Gastrocnemius medialis (tissue), 4 donors: ENCODE results near the gene DOCK6. TPM values are rescaled to one million over a fixed set of nuclear protein-coding genes. Genes with fewer than 3 reads are reported as not detected.

Experiments used
- ATAC-seq, 2 donors: fragments of 150-250 bp; one replicate each; pipeline ENCODE4 v1.9.1; 2016
- DNase-seq, 2 donors: peaks; one replicate each; pipeline ENCODE4 v3.0.0-alpha.2; 2019
- H3K27ac ChIP-seq, 4 donors: fragments of 200-600 bp; sonication (generic); 1 replicate in 1 of 4; 2 replicates in 3 of 4; pipeline ENCODE4 v1.5.1; 2016 to 2018; ENCODE audit warnings: mild to moderate bottlenecking in 2 of 4, moderate library complexity in 1 of 4
- H3K27me3 ChIP-seq, 3 donors: fragments of 200-600 bp; sonication (generic) in 2 of 3; 1 replicate in 1 of 3; 2 replicates in 2 of 3; pipeline versions ENCODE4 v1.5.1 to v1.6.0; 2016 to 2019; ENCODE audit warnings: mild to moderate bottlenecking in 1 of 3, moderate library complexity in 1 of 3
- H3K36me3 ChIP-seq, 2 donors: fragments of 200-600 bp; sonication (generic) in 1 of 2; one replicate each; pipeline ENCODE4 v1.5.1; 2017 to 2018
- H3K4me1 ChIP-seq, 2 donors: fragments of 200-600 bp; sonication (generic) in 1 of 2; one replicate each; pipeline ENCODE4 v1.5.1; 2016 to 2017; ENCODE audit warnings: mild to moderate bottlenecking in 2 of 2
- H3K4me3 ChIP-seq, 4 donors: fragments of 200-600 bp; sonication (generic) in 3 of 4; 1 replicate in 1 of 4; 2 replicates in 3 of 4; pipeline ENCODE4 v1.5.1; 2016 to 2019; ENCODE audit warnings: mild to moderate bottlenecking in 2 of 4
- H3K9me3 ChIP-seq, 3 donors: fragments of 200-600 bp; sonication (generic) in 2 of 3; 1 replicate in 1 of 3; 2 replicates in 2 of 3; pipeline ENCODE4 v1.5.1; 2016 to 2019
- CTCF ChIP-seq, 5 experiments: fragments of 450-650 bp in 3 of 5; fragments of 200-600 bp in 2 of 5; sonication (generic) in 2 of 5; IDR thresholded peaks in 4 of 5; conservative IDR thresholded peaks in 1 of 5; 1 replicate in 4 of 5; 2 replicates in 1 of 5; pipeline ENCODE4 v1.5.1; 2016 to 2019; ENCODE audit warnings: antibody characterized with exemption in 5 of 5, mild to moderate bottlenecking in 3 of 5, moderate library complexity in 3 of 5
- POLR2A ChIP-seq, 2 donors: fragments of 450-650 bp; IDR thresholded peaks; one replicate each; pipeline ENCODE4 v1.6.1; 2017; ENCODE audit warnings: antibody characterized with exemption in 2 of 2, mild to moderate bottlenecking in 2 of 2, moderate library complexity in 2 of 2
- in situ Hi-C, 4 donors: fragments of 200-750 bp; cut with MboI; loops; one replicate each; pipeline versions ENCODE4 v1.15.0 to v1.8.0; 2017; ENCODE audit warnings: low sequenced_read_pairs in 4 of 4
- intact Hi-C: fragments of 100-400 bp; cut with DNase I; formaldehyde crosslinking; loops from one replicate; pipeline ENCODE4 v1.15.1; 2023; ENCODE audit warnings: low total_unique reads
- total RNA-seq, 4 donors: library from RNA; depleted of rRNA; stranded (reverse); fragments of >200 nt; gene quantifications; one replicate each; pipeline versions ENCODE4 v1.1.0 to v1.2.3, GENCODE V29; 2016

Gene DOCK6
- total RNA-seq, 4 donors from 2014 or later: 4.7 to 9.6 (median 5.8) TPM

- Histone ChIP-seq H3K27ac (peak overlapping the region; percentile 72 to 84 (median 79)), H3K4me1 (peaks cover 3 to 15% of the 10 kb centered on the region in 2 donors), H3K36me3 (no peaks in the 10 kb centered on the region), H3K27me3 (no peaks in the 10 kb centered on the region), H3K9me3 (no peaks in the 10 kb centered on the region), H3K4me3 (no peak overlapping the region)
- peak; percentile 74 to 92 for DNase-seq
- TF ChIP-seq CTCF (IDR thresholded peaks at IDR 0.05 in 4 of 5, conservative IDR thresholded peaks at IDR 0.05 in 1 of 5) (no peak), POLR2A (IDR thresholded peaks at IDR 0.05) (no peak)
- intact Hi-C loops (no loop called here), in situ Hi-C loops (no loop called here)
- ATAC-seq: peak; percentile 75 to 79
Measured at GRCh38 chr19:11152318-11153062, 109.8 kb downstream of the DOCK6 start.

- DNase-seq (peak in 1 of 2 donors; percentile 31), ATAC-seq (no peak)
- Histone ChIP-seq H3K9me3 (no peaks in the 10 kb centered on the region), H3K27ac (peak overlapping the region in 3 of 4 donors; percentile 52 to 84 (median 81)), H3K4me3 (no peak overlapping the region), H3K27me3 (no peaks in the 10 kb centered on the region), H3K36me3 (no peaks in the 10 kb centered on the region), H3K4me1 (peaks cover 3 to 12% of the 10 kb centered on the region in 2 donors)
- TF ChIP-seq CTCF (IDR thresholded peaks at IDR 0.05 in 4 of 5, conservative IDR thresholded peaks at IDR 0.05 in 1 of 5) (no peak), POLR2A (IDR thresholded peaks at IDR 0.05) (no peak)
- in situ Hi-C loops: no loop called here
- intact Hi-C loops: no loop called here
Measured at GRCh38 chr19:11151181-11151580, 111.1 kb downstream of the DOCK6 start.

Other genes starting within 250 kb of the DOCK6 start
- 1 to 10 TPM; 1.2 to 6.0 (median 3.9) TPM for gene LDLR, start 173.1 kb downstream of the DOCK6 start, total RNA-seq
- gene SPC24, start 106.7 kb downstream of the DOCK6 start, total RNA-seq: 1 to 10 TPM in 1 of 4 donors, under 1 TPM in 1, not detected in 2; 0.55 to 1.6 TPM
- 100 to 1,000 TPM in 3 of 4 donors, 10 to 100 TPM in 1; 37.7 to 192 (median 149) TPM for gene KANK2, start 65.0 kb downstream of the DOCK6 start, total RNA-seq
- under 1 TPM in 1 of 4 donors, not detected in 3; 0.47 TPM for gene ANGPTL8, start 22.9 kb downstream of the DOCK6 start, total RNA-seq
- not detected for gene TSPAN16, start 33.6 kb upstream of the DOCK6 start, total RNA-seq
- gene RAB3D, start 77.1 kb upstream of the DOCK6 start, total RNA-seq: 1 to 10 TPM; 1.5 to 3.9 (median 2.4) TPM
- gene TMEM205, start 83.7 kb upstream of the DOCK6 start, total RNA-seq: 100 to 1,000 TPM; 159 to 284 (median 164) TPM
- 1 to 10 TPM in 3 of 4 donors, under 1 TPM in 1; 0.85 to 9.2 (median 2.0) TPM for gene CCDC159, start 84.0 kb upstream of the DOCK6 start, total RNA-seq
- gene PLPPR2, start 92.9 kb upstream of the DOCK6 start, total RNA-seq: 10 to 100 TPM; 18.6 to 46.2 (median 36.9) TPM
- gene SWSAP1, start 112.1 kb upstream of the DOCK6 start, total RNA-seq: 1 to 10 TPM in 3 of 4 donors, under 1 TPM in 1; 0.51 to 1.7 (median 1.2) TPM
- 1 to 10 TPM; 1.3 to 6.0 (median 2.2) TPM for gene EPOR, start 121.8 kb upstream of the DOCK6 start, total RNA-seq
- gene RGL3, start 156.8 kb upstream of the DOCK6 start, total RNA-seq: 1 to 10 TPM in 2 of 4 donors, under 1 TPM in 2; 0.33 to 7.0 (median 1.3) TPM
- gene ODAD3, start 172.6 kb upstream of the DOCK6 start, total RNA-seq: not detected
- 10 to 100 TPM; 31.6 to 54.2 (median 50.6) TPM for gene PRKCSH, start 173.1 kb upstream of the DOCK6 start, total RNA-seq
- gene ELAVL3, start 218.5 kb upstream of the DOCK6 start, total RNA-seq: not detected
- gene ZNF653, start 243.3 kb upstream of the DOCK6 start, total RNA-seq: 10 to 100 TPM in 2 of 4 donors, 1 to 10 TPM in 2; 5.6 to 25.8 (median 10.1) TPM